Mucosa of descending colon (tissue), 3 donors: ENCODE results near the gene SS18L1. TPM values are rescaled to one million over a fixed set of nuclear protein-coding genes. Genes with fewer than 3 reads are reported as not detected.

Experiments used
- ATAC-seq: fragments of 200-7000 bp; cut with Tn5 transposase; one replicate; pipeline ENCODE4 v1.9.1; 2020; ENCODE audit warnings: mild to moderate bottlenecking, moderate library complexity
- DNase-seq, 3 donors: peaks; one replicate each; pipeline ENCODE4 v3.0.0-alpha.2; 2020
- H3K36me3 ChIP-seq: fragments of 200-600 bp; one replicate; pipeline ENCODE4 v1.8.0; 2021; ENCODE audit warnings: low read depth, mild to moderate bottlenecking
- H3K4me1 ChIP-seq: fragments of 200-600 bp; one replicate; pipeline ENCODE4 v1.8.0; 2021; ENCODE audit warnings: low read depth, mild to moderate bottlenecking
- H3K4me3 ChIP-seq: fragments of 200-600 bp; one replicate; pipeline ENCODE4 v1.8.0; 2021; ENCODE audit warnings: mild to moderate bottlenecking
- H3K9me3 ChIP-seq: fragments of 200-600 bp; one replicate; pipeline ENCODE4 v1.8.0; 2021; ENCODE audit warnings: mild to moderate bottlenecking
- CTCF ChIP-seq: fragments of 200-600 bp; IDR thresholded peaks from one replicate; pipeline ENCODE4 v1.8.0; 2022; ENCODE audit warnings: antibody characterized with exemption, mild to moderate bottlenecking
- intact Hi-C, 2 donors: fragments of 100-400 bp; cut with DNase I in 1 of 2; cut with micrococcal nuclease in 1 of 2; formaldehyde crosslinking; loops; one replicate each; pipeline versions ENCODE4 v1.11.0 to v1.11.1; 2022; cut with DNase I, micrococcal nuclease
- total RNA-seq, 3 donors: library from RNA; stranded (reverse); fragmentation: NEBNext Ultra II Directional in 2 of 3; extraction: Animal tissue kit (Norgen Biotek cat#: 25700) in 2 of 3; gene quantifications; one replicate each; pipeline versions ENCODE4 v1.2.1 to v1.2.4, GENCODE V29; 2021 to 2023
- donor health status: DM: no; HTN: no; CAD: no; lungs with moderate emphysema.
- donor health status: DM: no; HTN: no; CAD: no.
- donor health status: DM: no; HTN: yes; CAD: no.

The SS18L1 gene
- total RNA-seq, 3 donors from 2014 or later = 13.2 to 16.0 (median 14.4) TPM

DNA sequence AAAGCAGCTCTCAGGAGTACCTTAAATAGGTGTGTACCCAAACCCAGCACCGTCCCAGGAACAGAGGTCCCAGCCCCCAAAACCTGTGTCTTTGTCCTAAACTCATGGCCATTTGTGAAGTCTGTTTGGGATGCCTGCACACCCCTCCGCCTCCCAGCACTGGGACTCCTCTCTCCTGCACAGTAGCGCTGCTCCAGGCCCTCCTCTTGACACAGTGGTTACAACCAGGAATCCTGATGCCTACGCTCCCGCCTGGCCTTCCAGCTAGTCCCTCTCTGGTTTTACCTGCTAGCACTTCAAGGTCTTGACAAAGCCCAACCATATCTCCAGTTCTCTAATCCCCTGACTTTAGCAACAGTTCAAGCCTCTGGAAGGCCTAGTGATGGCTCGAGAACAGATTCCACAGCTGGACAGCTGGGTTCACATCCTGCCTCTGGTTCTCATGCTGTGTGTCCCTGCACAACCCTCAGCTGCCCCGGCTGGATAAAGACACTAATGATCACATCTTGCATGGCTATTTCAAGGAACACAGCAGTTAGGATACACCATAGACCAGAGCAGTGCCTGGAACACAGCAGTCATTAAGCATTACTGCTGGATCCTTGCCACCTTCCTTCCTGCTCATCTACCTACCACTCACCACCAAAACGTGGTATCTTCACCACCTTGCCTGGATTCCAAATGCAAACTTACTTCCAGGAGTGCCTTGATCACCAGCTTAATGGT lies 5.9 kb upstream of the SS18L1 start:
- Histone ChIP-seq H3K4me3 (no peak overlapping the region), H3K4me1 (peaks cover 12% of the 10 kb centered on the region), H3K36me3 (peaks cover 7% of the 10 kb centered on the region), H3K9me3 (no peaks in the 10 kb centered on the region)
- intact Hi-C loops = no loop called here
- DNase-seq (no peak), ATAC-seq (no peak)
- no peak for TF ChIP-seq CTCF

DNA sequence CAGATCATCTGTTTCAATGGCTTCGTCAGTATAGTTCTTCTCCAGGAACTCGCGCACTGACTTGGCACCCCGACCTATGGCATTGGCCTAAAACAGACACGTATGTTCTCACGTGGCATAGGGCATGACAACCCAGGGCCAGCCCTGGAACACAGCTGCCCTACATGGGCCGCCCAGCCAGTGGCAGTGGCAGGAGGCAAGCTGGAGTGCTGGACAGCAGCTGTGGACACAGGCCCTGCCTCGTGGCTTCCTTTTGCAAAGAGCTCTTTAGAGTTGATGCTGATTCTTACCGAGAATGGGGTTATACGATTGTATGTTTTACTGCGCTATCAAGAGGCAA lies 5.4 kb upstream of the SS18L1 start:
- ATAC-seq (no peak), DNase-seq (no peak)
- Histone ChIP-seq H3K9me3 (no peaks in the 10 kb centered on the region), H3K4me3 (no peak overlapping the region), H3K36me3 (peaks cover 7% of the 10 kb centered on the region), H3K4me1 (peaks cover 12% of the 10 kb centered on the region)
- intact Hi-C loops = no loop called here
- TF ChIP-seq CTCF = no peak

GRCh38 chr20:62138912-62139311 lies 4.7 kb upstream of the SS18L1 start:
- H3K4me3 ChIP-seq = no peak overlapping the region
- no peaks in the 10 kb centered on the region for H3K9me3 ChIP-seq
- DNase-seq = no peak
- intact Hi-C loops = no loop called here
- no peak for TF ChIP-seq CTCF
- H3K4me1 ChIP-seq = peaks cover 12% of the 10 kb centered on the region
- H3K36me3 ChIP-seq = peaks cover 7% of the 10 kb centered on the region
- ATAC-seq = no peak

DNA sequence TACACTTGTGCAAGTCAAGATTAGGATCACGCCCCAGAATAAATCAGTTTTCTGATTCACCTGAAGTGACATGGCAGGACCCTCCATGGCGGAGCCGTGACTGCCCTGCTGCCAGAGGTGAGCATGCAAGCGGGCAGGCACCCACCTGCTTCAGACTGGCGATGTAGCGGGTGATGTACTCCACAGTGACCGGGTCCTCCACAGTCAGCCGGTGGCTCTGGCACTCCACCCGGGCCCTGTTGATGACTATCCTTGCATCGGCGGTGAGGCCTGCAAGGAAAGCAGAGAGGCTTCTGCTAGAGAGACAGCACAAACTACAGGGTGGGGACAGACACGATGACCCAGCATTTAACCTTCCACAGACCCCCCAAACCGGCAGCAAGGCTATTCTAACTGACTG lies 3.9 kb upstream of the SS18L1 start:
- no peak for TF ChIP-seq CTCF
- intact Hi-C loops = loop anchor here in 1 of 2 donors (5.0 to 10.0 kb wide), 2 partner anchors 77 to 125 kb away; no protein-coding TSS in a partner anchor
- no peaks in the 10 kb centered on the region for H3K9me3 ChIP-seq
- DNase-seq (no peak), ATAC-seq (no peak)
- H3K36me3 ChIP-seq = peaks cover 7% of the 10 kb centered on the region
- no peak overlapping the region for H3K4me3 ChIP-seq
- H3K4me1 ChIP-seq = peaks cover 15% of the 10 kb centered on the region

DNA sequence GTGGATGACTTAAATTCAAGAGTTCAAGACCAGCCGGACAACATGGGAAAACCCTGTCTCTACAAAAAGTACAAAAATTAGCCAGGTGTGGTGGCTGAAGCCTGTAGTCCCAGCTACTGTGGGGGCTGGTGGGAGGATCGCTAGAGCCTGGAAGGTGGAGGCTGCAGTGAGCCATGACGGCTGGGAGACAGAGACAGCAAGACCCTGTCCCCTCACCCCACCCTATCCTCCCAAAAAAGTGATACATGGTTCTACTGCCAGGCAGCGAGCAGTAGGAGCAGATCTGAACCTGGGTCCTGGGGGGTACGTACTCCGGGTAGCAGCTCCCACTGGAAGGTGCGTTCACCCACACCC lies 2.5 kb upstream of the SS18L1 start:
- peaks cover 20% of the 10 kb centered on the region for H3K4me1 ChIP-seq
- H3K36me3 ChIP-seq = peaks cover 7% of the 10 kb centered on the region
- no peak overlapping the region for H3K4me3 ChIP-seq

More for the DNA sequence above, 2.5 kb upstream of the SS18L1 start:
- DNase-seq (no peak), ATAC-seq (no peak)
- intact Hi-C loops = loop anchor here in 1 of 2 donors (5.0 to 10.0 kb wide), 2 partner anchors 79 to 126 kb away; no protein-coding TSS in a partner anchor
- TF ChIP-seq CTCF = no peak
- no peaks in the 10 kb centered on the region for H3K9me3 ChIP-seq
